Neural cell (in vitro differentiated cells): Measurements from ENCODE around the gene CLEC16A. TPM values are rescaled to one million over a fixed set of nuclear protein-coding genes. Genes with fewer than 3 reads are reported as not detected.

Experiments used
- H2AFZ ChIP-seq: fragments of 200-600, 300-800 bp; sonication (generic), shearing (Covaris generic); 2 replicates; pipeline ENCODE4 v1.6.0; 2014; ENCODE audit warnings: low read depth, mild to moderate bottlenecking, antibody characterized with exemption, low read length, moderate library complexity
- H3F3A ChIP-seq: fragments of 200-600 bp; shearing (Covaris generic); 2 replicates; pipeline ENCODE4 v1.6.1; 2016; ENCODE audit warnings: mild to moderate bottlenecking, moderate library complexity, mixed read lengths, antibody characterized with exemption, low read length; ENCODE audit not compliant: insufficient read depth, poor library complexity, severe bottlenecking
- H3K27ac ChIP-seq: fragments of 200-600, 300-800 bp; sonication (generic), shearing (Covaris generic); 2 replicates; pipeline ENCODE4 v1.5.1; 2014; ENCODE audit warnings: mild to moderate bottlenecking, low read length, moderate library complexity
- H3K27me3 ChIP-seq: fragments of 300-800, 200-600 bp; sonication (generic), shearing (Covaris generic); 2 replicates; pipeline ENCODE4 v1.6.0; 2014; ENCODE audit warnings: mild to moderate bottlenecking, low read depth, low read length, moderate library complexity; ENCODE audit not compliant: insufficient read depth
- H3K36me3 ChIP-seq: fragments of 300-800, 200-600 bp; sonication (generic), shearing (Covaris generic); 2 replicates; pipeline ENCODE4 v1.5.1; 2014; ENCODE audit warnings: mild to moderate bottlenecking, antibody characterized with exemption, low read length, moderate library complexity; ENCODE audit not compliant: insufficient read depth
- H3K4me2 ChIP-seq: fragments of 300-800, 200-600 bp; sonication (generic), shearing (Covaris generic); 2 replicates; pipeline ENCODE4 v1.6.0; 2014; ENCODE audit warnings: mild to moderate bottlenecking, low read length
- H3K4me3 ChIP-seq: fragments of 300-800, 200-600 bp; sonication (generic), shearing (Covaris generic); 2 replicates; pipeline ENCODE4 v1.5.1; 2014; ENCODE audit warnings: mild to moderate bottlenecking, low read length, moderate library complexity
- H3K79me2 ChIP-seq: fragments of 200-600 bp; shearing (Covaris generic); replicated peaks from 2 replicates; pipeline ENCODE4 v1.6.0; 2014; ENCODE audit warnings: mild to moderate bottlenecking, low read length, moderate library complexity; ENCODE audit not compliant: insufficient read depth
- H3K9ac ChIP-seq: fragments of 300-800, 200-600 bp; sonication (generic), shearing (Covaris generic); 2 replicates; pipeline ENCODE4 v1.6.1; 2016; ENCODE audit warnings: mild to moderate bottlenecking, low read length, mixed read lengths
- H3K9me2 ChIP-seq: fragments of 200-600 bp; shearing (Covaris generic); 2 replicates; pipeline ENCODE4 v1.6.1; 2016; ENCODE audit warnings: mild to moderate bottlenecking, low read length, mixed read lengths; ENCODE audit not compliant: insufficient read depth
- H3K9me3 ChIP-seq: fragments of 200-600, 300-800 bp; sonication (generic), shearing (Covaris generic); 2 replicates; pipeline ENCODE4 v1.6.1; 2016; ENCODE audit warnings: mild to moderate bottlenecking, mixed run types, low read length, moderate library complexity, mixed read lengths
- H4K20me1 ChIP-seq: fragments of 200-600 bp; shearing (Covaris generic); 2 replicates; pipeline ENCODE4 v1.6.1; 2016; ENCODE audit warnings: mild to moderate bottlenecking, mixed run types; ENCODE audit not compliant: insufficient read depth
- CTCF ChIP-seq: fragments of 450-650 bp; IDR thresholded peaks from 2 replicates; pipeline ENCODE4 v1.5.1; 2014; ENCODE audit warnings: antibody characterized with exemption, mild to moderate bottlenecking, moderate library complexity; ENCODE audit not compliant: poor library complexity, severe bottlenecking
- EP300 ChIP-seq: fragments of 450-650 bp; conservative IDR thresholded peaks from 2 replicates; pipeline ENCODE4 v1.6.1; 2014; ENCODE audit warnings: antibody characterized with exemption, mild to moderate bottlenecking, moderate library complexity; ENCODE audit not compliant: poor library complexity, severe bottlenecking
- EZH2 ChIP-seq: fragments of 200-600, 300-800 bp; shearing (Covaris generic), sonication (generic); IDR thresholded peaks from 2 replicates; pipeline ENCODE4 v1.6.1; 2014; ENCODE audit warnings: antibody characterized with exemption, low read length, borderline replicate concordance, mild to moderate bottlenecking; ENCODE audit not compliant: insufficient read depth, poor library complexity, severe bottlenecking
- MXI1 ChIP-seq: fragments of 450-650 bp; conservative IDR thresholded peaks from 2 replicates; pipeline ENCODE4 v1.6.1; 2014; ENCODE audit warnings: antibody characterized with exemption, mild to moderate bottlenecking; ENCODE audit not compliant: poor library complexity, severe bottlenecking
- POLR2AphosphoS5 ChIP-seq: IDR thresholded peaks from 2 replicates; pipeline ENCODE4 v1.6.1; 2012
- RAD21 ChIP-seq: fragments of 450-650 bp; conservative IDR thresholded peaks from 2 replicates; pipeline ENCODE4 v1.6.1; 2014; ENCODE audit warnings: antibody characterized with exemption, mild to moderate bottlenecking, moderate library complexity
- REST ChIP-seq: IDR thresholded peaks from 2 replicates; pipeline ENCODE4 v1.6.1; 2012; ENCODE audit warnings: borderline replicate concordance
- SMC3 ChIP-seq: fragments of 450-650 bp; conservative IDR thresholded peaks from 2 replicates; pipeline ENCODE4 v1.6.1; 2014; ENCODE audit warnings: antibody characterized with exemption, mild to moderate bottlenecking, moderate library complexity; ENCODE audit not compliant: poor library complexity
- TAF1 ChIP-seq: IDR thresholded peaks from 2 replicates; pipeline ENCODE4 v1.6.1; 2012; ENCODE audit warnings: low read depth
- polyA plus RNA-seq: library from polyadenylated mRNA; depleted of rRNA; stranded (reverse); fragments of >200 nt; gene quantifications from 2 replicates; pipeline ENCODE4 v1.2.3, GENCODE V29; 2014

Gene CLEC16A
- polyA plus RNA-seq, 1 donor from 2014 or later, result 11.1 TPM

GRCh38 chr16:10954903-10955302, 10.5 kb downstream of the CLEC16A start:
- Histone ChIP-seq H3K27me3 (no peaks in the 10 kb centered on the region), H3K4me2 (no peak overlapping the region)
- TF ChIP-seq POLR2AphosphoS5, result no peak
- TF ChIP-seq EZH2, result no peak
- no peak for TF ChIP-seq SMC3
- TF ChIP-seq MXI1, result no peak
- TF ChIP-seq REST, result no peak
- no peak for TF ChIP-seq TAF1
- TF ChIP-seq CTCF, result no peak
- TF ChIP-seq RAD21, result no peak
- TF ChIP-seq EP300, result no peak

GRCh38 chr16:10957771-10958482, 13.6 kb downstream of the CLEC16A start:
- H3K27me3 ChIP-seq, result no peaks in the 10 kb centered on the region
- H3K4me3 ChIP-seq, result peak overlapping the region; percentile 7
- no peaks in the 10 kb centered on the region for H3K36me3 ChIP-seq
- peak overlapping the region; percentile 4 for H3K9ac ChIP-seq
- H3K9me3 ChIP-seq, result no peaks in the 10 kb centered on the region
- no peaks in the 10 kb centered on the region for H4K20me1 ChIP-seq
- no peak overlapping the region for H3K4me2 ChIP-seq
- no peaks in the 10 kb centered on the region for H3K9me2 ChIP-seq
- H3K79me2 ChIP-seq, result peaks cover 3% of the 10 kb centered on the region
- H3F3A ChIP-seq, result no peaks in the 10 kb centered on the region
- TF ChIP-seq RAD21 (no peak), EP300 (peak; percentile 14)
- H2AFZ ChIP-seq, result no peak overlapping the region
- H3K27ac ChIP-seq, result peak overlapping the region; percentile 78

More at GRCh38 chr16:10954903-10955302, 10.5 kb downstream of the CLEC16A start:
- Histone ChIP-seq H2AFZ (no peak overlapping the region), H3F3A (no peaks in the 10 kb centered on the region), H3K9me2 (no peaks in the 10 kb centered on the region), H4K20me1 (no peaks in the 10 kb centered on the region), H3K79me2 (peaks cover 3% of the 10 kb centered on the region), H3K9ac (no peak overlapping the region), H3K27ac (no peak overlapping the region), H3K36me3 (no peaks in the 10 kb centered on the region), H3K4me3 (no peak overlapping the region), H3K9me3 (no peaks in the 10 kb centered on the region)
